Parathyroid adenoma (tissue), 2 donors: Measurements from ENCODE around the gene TCAIM.

ENCODE experiments used
- H2AFZ ChIP-seq: fragments of 300-600 bp; sonication (generic); one replicate; pipeline ENCODE4 v1.7.0; 2017; ENCODE audit warnings: antibody characterized with exemption, mild to moderate bottlenecking
- H3K27ac ChIP-seq: fragments of 300-600 bp; sonication (generic); one replicate; pipeline ENCODE4 v1.7.0; 2017
- H3K27me3 ChIP-seq: fragments of 300-600 bp; sonication (generic); one replicate; pipeline ENCODE4 v1.7.0; 2017; ENCODE audit warnings: low read length; ENCODE audit not compliant: control insufficient read depth, insufficient read depth
- H3K36me3 ChIP-seq: fragments of 300-600 bp; sonication (generic); one replicate; pipeline ENCODE4 v1.7.0; 2017; ENCODE audit warnings: low read length; ENCODE audit not compliant: control insufficient read depth, insufficient read depth
- H3K4me1 ChIP-seq: fragments of 300-600 bp; sonication (generic); one replicate; pipeline ENCODE4 v1.7.0; 2017; ENCODE audit warnings: control low read depth
- H3K4me2 ChIP-seq: fragments of 300-600 bp; sonication (generic); one replicate; pipeline ENCODE4 v1.7.0; 2017; ENCODE audit warnings: low read length
- H3K4me3 ChIP-seq: fragments of 300-600 bp; sonication (generic); one replicate; pipeline ENCODE4 v1.7.0; 2017; ENCODE audit warnings: low read depth, low read length
- H3K79me2 ChIP-seq: fragments of 300-600 bp; sonication (generic); one replicate; pipeline ENCODE4 v1.7.0; 2017; ENCODE audit warnings: control low read depth
- H3K9ac ChIP-seq: fragments of 300-600 bp; sonication (generic); one replicate; pipeline ENCODE4 v1.7.0; 2017; ENCODE audit warnings: mild to moderate bottlenecking
- H3K9me3 ChIP-seq: fragments of 300-600 bp; sonication (generic); one replicate; pipeline ENCODE4 v1.7.0; 2017; ENCODE audit warnings: low read length; ENCODE audit not compliant: control insufficient read depth
- TF ChIP-seq, protein P1 (sequence below): fragments of 300-600 bp; sonication (generic); IDR thresholded peaks from one replicate; pipeline ENCODE4 v1.7.0; 2017; ENCODE audit warnings: antibody characterized with exemption, mild to moderate bottlenecking
- donor health status: primary hyperparathyroidism.

Gene TCAIM

DNA sequence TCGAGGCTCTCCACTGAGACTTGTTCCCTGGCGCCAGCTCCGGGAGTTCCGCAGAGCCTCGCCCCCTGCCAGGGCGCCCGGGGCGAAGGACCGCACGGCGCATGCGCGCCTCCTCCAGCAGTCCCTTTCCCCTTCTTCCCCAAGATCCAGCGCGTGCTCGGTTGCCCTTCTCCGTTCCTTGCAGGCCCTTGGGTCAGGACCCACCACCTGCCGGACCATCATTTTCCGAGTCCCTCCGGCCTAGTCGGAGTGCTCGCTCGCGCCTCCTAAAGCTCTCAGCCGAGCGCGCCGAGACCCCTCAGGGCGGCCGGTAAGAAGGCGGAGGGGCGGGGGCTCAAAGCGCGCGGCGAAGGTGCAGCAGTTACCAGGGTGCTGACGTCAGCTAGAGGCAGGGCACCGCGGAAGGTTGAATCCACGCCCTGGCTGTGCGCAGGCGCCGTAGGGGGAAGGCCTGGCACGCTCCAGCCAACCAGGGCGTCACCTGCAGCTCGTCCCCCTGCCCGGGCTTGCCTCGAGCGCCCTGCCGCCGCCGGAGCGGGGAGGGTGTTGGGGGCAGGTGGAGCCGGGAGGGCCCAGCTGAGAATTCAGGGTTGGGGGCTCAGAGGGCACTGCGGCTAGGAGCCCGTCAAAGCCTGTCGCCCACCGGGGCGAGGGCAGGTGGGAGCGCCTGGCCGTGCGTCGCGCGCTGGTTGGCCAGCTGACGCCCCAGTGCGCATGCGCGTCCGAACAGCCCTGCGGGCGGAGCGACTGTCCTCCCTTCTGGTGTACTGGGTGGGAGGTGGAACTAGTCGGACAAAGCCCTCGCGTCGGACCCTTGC is at the start of gene TCAIM:
Gene TCAIM (plus strand): TSS at position 757 of the 818 bp plus-strand sequence. CDS start 16,017 bp downstream, outside the sequence.
- H3K27ac ChIP-seq: peak within 1 kb of the TSS; percentile 97
- peak within 1 kb of the TSS; percentile 97 for H3K4me3 ChIP-seq
- H3K9ac ChIP-seq: peak within 1 kb of the TSS; percentile 77
- TF ChIP-seq, protein P1, sequence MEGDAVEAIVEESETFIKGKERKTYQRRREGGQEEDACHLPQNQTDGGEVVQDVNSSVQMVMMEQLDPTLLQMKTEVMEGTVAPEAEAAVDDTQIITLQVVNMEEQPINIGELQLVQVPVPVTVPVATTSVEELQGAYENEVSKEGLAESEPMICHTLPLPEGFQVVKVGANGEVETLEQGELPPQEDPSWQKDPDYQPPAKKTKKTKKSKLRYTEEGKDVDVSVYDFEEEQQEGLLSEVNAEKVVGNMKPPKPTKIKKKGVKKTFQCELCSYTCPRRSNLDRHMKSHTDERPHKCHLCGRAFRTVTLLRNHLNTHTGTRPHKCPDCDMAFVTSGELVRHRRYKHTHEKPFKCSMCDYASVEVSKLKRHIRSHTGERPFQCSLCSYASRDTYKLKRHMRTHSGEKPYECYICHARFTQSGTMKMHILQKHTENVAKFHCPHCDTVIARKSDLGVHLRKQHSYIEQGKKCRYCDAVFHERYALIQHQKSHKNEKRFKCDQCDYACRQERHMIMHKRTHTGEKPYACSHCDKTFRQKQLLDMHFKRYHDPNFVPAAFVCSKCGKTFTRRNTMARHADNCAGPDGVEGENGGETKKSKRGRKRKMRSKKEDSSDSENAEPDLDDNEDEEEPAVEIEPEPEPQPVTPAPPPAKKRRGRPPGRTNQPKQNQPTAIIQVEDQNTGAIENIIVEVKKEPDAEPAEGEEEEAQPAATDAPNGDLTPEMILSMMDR: no peak
- no peaks in the 10 kb centered on the region for H3K9me3 ChIP-seq
- peak within 1 kb of the TSS; percentile 99 for H2AFZ ChIP-seq
- H3K4me2 ChIP-seq: peak within 1 kb of the TSS; percentile 97
- H3K36me3 ChIP-seq: no peaks in the 10 kb centered on the region
- no peaks in the 10 kb centered on the region for H3K4me1 ChIP-seq
- no peaks in the 10 kb centered on the region for H3K79me2 ChIP-seq
- H3K27me3 ChIP-seq: no peaks in the 10 kb centered on the region

DNA sequence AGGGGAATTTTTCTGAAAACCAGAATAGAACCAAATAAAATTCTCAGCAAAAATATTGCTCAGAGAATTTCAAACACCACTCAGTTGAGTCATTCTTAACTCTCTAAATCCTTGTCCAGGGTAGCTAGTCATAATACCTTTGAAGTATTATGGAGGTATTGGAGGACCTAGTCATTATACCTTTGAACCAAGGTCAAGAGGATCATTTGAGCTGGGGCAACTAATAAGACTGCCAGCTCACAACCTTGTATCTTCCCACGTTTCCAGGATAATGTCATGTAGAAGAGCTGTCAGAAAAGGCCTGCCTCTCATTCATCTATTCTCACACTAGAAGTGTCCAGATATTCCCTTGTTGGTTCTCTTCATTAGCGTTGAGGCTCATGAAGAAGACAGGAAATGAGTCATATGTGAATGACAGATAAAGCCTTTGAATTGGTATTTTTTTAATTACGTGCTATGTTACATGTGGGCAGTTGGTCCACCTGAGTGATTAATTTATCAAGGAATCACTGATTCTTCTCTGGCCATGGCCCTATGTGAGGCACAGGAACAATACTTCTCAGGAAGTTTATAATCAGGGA is 48.6 kb upstream of the TCAIM start:
- H2AFZ ChIP-seq: no peak overlapping the region
- no peaks in the 10 kb centered on the region for H3K9me3 ChIP-seq
- peaks cover 3% of the 10 kb centered on the region for H3K27me3 ChIP-seq
- no peak overlapping the region for H3K4me3 ChIP-seq
- no peaks in the 10 kb centered on the region for H3K79me2 ChIP-seq
- TF ChIP-seq, protein P1: no peak
- H3K4me1 ChIP-seq: no peaks in the 10 kb centered on the region
- no peak overlapping the region for H3K27ac ChIP-seq
- H3K4me2 ChIP-seq: no peak overlapping the region
- H3K9ac ChIP-seq: no peak overlapping the region
- H3K36me3 ChIP-seq: no peaks in the 10 kb centered on the region

GRCh38 chr3:44292276-44292675 is 46.3 kb upstream of the TCAIM start:
- Histone ChIP-seq H3K4me3 (no peak overlapping the region), H3K9ac (no peak overlapping the region), H3K4me2 (no peak overlapping the region), H3K9me3 (no peaks in the 10 kb centered on the region), H3K4me1 (no peaks in the 10 kb centered on the region), H3K79me2 (no peaks in the 10 kb centered on the region), H3K27me3 (peaks cover 3% of the 10 kb centered on the region), H2AFZ (no peak overlapping the region), H3K27ac (no peak overlapping the region), H3K36me3 (no peaks in the 10 kb centered on the region)
- TF ChIP-seq, protein P1: no peak

- no peak overlapping the region for H3K4me2 ChIP-seq
- H3K27me3 ChIP-seq: peaks cover 3% of the 10 kb centered on the region
- TF ChIP-seq, protein P1: no peak
- H3K9me3 ChIP-seq: no peaks in the 10 kb centered on the region
- no peaks in the 10 kb centered on the region for H3K4me1 ChIP-seq
- H2AFZ ChIP-seq: no peak overlapping the region
- H3K79me2 ChIP-seq: no peaks in the 10 kb centered on the region
- H3K9ac ChIP-seq: no peak overlapping the region
- no peak overlapping the region for H3K4me3 ChIP-seq
- no peak overlapping the region for H3K27ac ChIP-seq
- H3K36me3 ChIP-seq: no peaks in the 10 kb centered on the region
These were observed 45.6 kb upstream of the TCAIM start for GRCh38 chr3:44292947-44293346.
